Measurements from ENCODE around the gene SULF2.

SULF2 gene

DNA sequence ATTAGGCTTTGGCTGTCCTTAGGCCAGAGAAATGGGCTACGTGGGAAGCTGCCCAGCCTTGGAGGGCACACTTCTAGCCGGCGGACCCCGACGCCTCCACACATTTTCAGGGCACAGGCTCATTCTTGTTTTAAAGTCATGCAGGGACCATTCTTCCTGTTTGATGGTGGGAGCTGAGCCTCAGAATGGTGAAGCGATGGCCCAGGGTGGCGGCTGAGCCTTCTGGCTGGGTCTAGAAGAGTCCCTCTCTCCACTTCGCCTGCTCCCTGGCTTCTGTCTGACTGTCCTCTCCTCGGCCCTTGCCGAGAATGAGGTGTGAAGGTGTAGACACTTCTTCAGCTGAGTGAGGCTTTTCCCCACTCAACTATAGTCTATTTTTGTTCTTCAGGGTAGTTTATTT, 114.4 kb downstream of the SULF2 start:
- TF ChIP-seq, protein P1, sequence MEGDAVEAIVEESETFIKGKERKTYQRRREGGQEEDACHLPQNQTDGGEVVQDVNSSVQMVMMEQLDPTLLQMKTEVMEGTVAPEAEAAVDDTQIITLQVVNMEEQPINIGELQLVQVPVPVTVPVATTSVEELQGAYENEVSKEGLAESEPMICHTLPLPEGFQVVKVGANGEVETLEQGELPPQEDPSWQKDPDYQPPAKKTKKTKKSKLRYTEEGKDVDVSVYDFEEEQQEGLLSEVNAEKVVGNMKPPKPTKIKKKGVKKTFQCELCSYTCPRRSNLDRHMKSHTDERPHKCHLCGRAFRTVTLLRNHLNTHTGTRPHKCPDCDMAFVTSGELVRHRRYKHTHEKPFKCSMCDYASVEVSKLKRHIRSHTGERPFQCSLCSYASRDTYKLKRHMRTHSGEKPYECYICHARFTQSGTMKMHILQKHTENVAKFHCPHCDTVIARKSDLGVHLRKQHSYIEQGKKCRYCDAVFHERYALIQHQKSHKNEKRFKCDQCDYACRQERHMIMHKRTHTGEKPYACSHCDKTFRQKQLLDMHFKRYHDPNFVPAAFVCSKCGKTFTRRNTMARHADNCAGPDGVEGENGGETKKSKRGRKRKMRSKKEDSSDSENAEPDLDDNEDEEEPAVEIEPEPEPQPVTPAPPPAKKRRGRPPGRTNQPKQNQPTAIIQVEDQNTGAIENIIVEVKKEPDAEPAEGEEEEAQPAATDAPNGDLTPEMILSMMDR (IDR thresholded peaks at IDR 0.05; ENCODE audit: borderline replicate concordance, insufficient read depth, low read depth, low read length): no peak
- H3K4me3 ChIP-seq (ENCODE audit: low read depth, low read length): no peak overlapping the region

DNA sequence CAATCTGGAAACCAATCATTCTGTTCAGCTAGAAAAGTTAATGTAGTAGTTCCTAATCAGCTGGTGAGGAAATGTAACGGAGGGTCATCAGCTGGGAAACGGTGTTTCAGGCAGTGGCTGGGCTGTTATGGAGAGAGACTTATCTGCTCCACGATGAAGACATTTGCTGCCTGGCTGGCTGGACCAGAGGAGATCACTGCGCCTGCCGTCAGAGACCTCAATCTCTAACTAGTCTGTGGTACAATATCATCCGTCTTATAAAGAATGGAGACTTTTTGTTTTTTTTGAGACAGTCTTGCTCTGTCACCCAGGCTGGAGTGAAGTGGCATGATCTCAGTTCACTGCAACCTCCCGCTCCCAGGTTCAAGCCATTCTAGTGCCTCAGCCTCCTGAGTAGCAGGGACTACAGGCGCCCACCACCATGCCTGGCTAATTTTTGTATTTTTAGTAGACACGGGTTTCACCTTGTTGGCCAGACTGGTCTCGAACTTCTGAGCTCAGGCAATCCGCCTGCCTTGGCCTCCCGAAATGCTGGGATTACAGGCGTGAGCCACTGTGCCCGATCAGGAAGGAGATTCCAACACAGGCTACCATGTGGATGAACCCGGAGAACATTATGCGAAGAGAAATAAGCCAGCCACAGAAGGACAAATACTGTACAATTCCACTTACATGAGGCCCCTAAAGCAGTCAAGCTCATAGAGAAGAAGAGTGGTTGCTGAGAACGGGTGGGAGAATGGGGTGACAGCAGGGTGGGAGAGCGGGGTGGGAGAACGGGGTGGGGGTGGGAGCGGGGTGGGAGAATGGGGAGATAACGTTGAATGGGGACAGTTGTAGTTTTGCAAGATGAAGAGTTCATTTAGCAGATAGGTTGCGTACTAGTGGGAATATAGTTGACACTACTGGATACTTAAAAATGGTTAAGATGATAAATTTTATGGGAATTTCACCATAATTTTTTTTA, 115.1 kb downstream of the SULF2 start:
- H3K4me3 ChIP-seq (ENCODE audit: low read depth, low read length): no peak overlapping the region
- TF ChIP-seq, protein P1 (IDR thresholded peaks at IDR 0.05; ENCODE audit: borderline replicate concordance, insufficient read depth, low read depth, low read length): no peak

DNA sequence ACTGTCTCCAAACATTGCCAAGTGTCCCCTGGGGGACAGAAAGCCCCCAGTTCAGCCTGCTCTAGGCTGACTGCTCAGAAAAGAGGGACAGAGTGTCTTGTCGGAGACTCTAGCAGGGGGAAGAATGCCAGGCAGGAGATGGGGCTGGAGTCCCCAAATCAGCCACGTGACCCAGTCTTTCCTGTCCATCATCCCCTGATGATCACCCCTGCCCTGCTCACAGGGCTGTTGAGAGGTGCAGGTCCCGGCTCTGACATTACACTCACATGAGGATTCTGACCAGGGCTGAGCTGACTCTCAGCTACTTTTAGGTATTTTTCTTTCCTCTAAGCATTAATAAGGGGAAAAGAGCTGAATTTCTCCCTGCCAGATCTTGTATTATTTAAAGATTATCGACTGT, 115.8 kb downstream of the SULF2 start:
- TF ChIP-seq, protein P1 (IDR thresholded peaks at IDR 0.05; ENCODE audit: borderline replicate concordance, insufficient read depth, low read depth, low read length): no peak
- no peak overlapping the region for H3K4me3 ChIP-seq (ENCODE audit: low read depth, low read length)

DNA sequence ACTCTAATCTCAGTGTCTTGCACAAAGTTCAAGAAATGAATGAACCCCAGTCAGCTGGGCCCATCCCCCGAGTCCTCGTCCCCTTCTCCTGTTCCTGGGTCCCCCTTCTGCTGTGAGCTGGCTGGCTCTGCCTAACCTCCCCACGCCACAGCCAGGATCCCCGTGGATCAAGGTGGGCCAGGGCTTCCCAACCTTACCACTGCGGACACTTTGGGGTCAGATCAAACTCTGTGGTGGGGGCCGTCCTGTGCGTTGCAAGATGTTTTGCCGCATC, 116.2 kb downstream of the SULF2 start:
- H3K4me3 ChIP-seq (ENCODE audit: low read depth, low read length): no peak overlapping the region
- TF ChIP-seq, protein P1 (IDR thresholded peaks at IDR 0.05; ENCODE audit: borderline replicate concordance, insufficient read depth, low read depth, low read length): no peak

DNA sequence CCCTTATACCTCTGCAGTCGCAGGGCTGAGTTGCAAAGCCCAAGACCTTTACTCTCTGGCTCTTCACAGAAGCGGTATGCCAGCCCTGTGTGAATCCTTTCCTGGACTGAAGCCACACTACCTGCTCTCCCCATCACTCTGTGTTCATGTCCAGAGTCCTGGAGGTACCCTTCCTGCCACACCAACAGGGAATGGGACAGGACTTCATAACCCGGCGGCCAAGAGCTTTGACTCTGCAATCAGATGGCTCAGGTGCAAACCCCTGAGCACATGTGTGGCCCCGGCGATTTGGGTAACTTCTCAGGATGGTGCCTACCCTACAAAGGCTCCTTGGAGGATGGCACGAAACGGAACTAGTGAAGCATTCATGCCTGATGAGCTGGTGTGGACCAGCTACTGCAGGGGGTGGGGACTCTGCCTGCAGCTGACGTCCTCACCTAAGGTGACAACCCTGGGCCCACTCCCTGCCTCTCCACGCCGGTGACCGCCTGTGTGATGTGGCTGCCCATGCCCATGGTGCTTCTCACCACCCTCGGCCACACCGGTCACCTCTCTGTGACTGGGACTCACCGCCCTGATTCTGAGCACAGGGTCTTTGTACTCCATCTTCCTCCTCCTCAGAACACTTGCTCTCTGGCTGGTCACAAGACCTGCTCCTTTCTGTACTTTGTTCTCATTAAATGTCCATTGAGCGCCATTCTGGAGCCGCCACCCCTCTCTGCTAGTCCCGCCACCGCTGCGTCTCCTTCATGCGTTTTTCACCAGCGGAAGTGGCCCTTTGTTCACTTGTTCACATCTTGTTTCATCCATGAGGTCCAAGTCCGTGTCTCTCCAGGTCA, 116.7 kb downstream of the SULF2 start:
- TF ChIP-seq, protein P1 (IDR thresholded peaks at IDR 0.05; ENCODE audit: borderline replicate concordance, insufficient read depth, low read depth, low read length): no peak
- no peak overlapping the region for H3K4me3 ChIP-seq (ENCODE audit: low read depth, low read length)

DNA sequence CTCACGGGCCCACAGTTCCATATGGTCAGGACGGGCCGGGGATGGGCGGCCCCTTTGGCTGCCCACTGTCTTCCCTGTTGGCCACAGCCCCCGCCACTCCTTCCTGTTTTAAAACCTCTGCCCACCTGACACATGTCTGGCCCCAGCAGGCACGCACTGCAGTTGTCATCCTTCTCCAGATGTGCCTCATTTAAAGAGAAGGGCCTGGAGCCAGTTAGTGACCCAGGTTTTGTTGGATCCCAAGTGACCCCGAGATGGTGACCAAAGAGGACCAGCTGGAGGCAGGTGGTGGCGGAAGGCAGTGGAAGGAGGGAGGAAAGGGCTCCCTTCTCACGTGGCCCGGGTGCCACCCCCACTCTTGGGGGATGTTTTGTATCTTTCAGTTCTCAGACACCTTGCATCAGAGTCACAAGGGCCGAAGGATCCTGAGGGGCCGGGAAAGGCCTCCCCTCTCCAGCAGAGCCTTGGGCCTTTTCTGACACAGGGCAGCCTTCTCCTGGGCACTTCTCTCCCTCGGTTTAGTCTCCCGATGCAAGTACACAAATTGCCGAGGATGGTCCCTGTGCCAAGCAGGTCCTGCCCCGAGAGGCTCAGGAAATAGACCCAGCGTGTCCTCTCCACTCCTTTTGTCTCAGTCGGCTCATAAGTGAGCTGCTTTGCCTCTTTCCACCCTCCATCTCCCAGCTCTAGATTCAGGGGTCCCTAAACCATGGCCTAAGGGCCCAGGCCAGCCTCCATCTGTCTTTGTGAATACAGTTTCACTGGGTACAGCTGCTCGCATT, 117.6 kb downstream of the SULF2 start:
- no peak overlapping the region for H3K4me3 ChIP-seq (ENCODE audit: low read depth, low read length)
- TF ChIP-seq, protein P1 (IDR thresholded peaks at IDR 0.05; ENCODE audit: borderline replicate concordance, insufficient read depth, low read depth, low read length): no peak

Measured in GM12875 (cell line).